Lower leg skin (tissue), 4 donors: ENCODE data around the gene STRA6. TPM values are rescaled to one million over a fixed set of nuclear protein-coding genes. Genes with fewer than 3 reads are reported as not detected.

Experiments
- DNase-seq, 2 donors: peaks; one replicate each; pipeline ENCODE4 v3.0.0-alpha.2; 2019; ENCODE audit warnings: low spot score in 2 of 2
- H3K4me3 ChIP-seq: fragments of 200-600 bp; sonication (generic); 2 replicates; pipeline ENCODE4 v1.5.1; 2017; ENCODE audit warnings: mild to moderate bottlenecking, low read depth; ENCODE audit not compliant: poor library complexity, severe bottlenecking
- CTCF ChIP-seq, 3 donors: fragments of 450-650 bp; IDR thresholded peaks; one replicate each; pipeline ENCODE4 v1.5.1; 2016; ENCODE audit warnings: antibody characterized with exemption in 3 of 3, mild to moderate bottlenecking in 3 of 3, moderate library complexity in 2 of 3
- POLR2A ChIP-seq, 2 donors: fragments of 450-650 bp; IDR thresholded peaks; one replicate each; pipeline ENCODE4 v1.6.1; 2016 to 2017; ENCODE audit warnings: antibody characterized with exemption in 2 of 2, mild to moderate bottlenecking in 1 of 2, moderate library complexity in 1 of 2
- WGBS, 2 donors: methylation state at CpG; one replicate each; pipeline ENCODE4 v1.1.5; 2018; 5-methylcytosine and 5-hydroxymethylcytosine counted together
- intact Hi-C: fragments of 100-400 bp; cut with DNase I; formaldehyde crosslinking; loops from one replicate; pipeline ENCODE4 v1.15.0; 2023; ENCODE audit warnings: low total_unique reads
- total RNA-seq, 4 donors: library from RNA; depleted of rRNA; stranded (reverse); fragments of >200 nt; gene quantifications; one replicate each; pipeline ENCODE4 v1.1.0, GENCODE V29; 2016

The STRA6 gene
- total RNA-seq, 4 donors from 2014 or later = 0.52 TPM; not detected in 3

GRCh38 chr15:74212494-74212893 lies 9.9 kb upstream of the STRA6 start:
- intact Hi-C loops = no loop called here
- 86 to 88% methylated on average over 9 of the region's 9 CpGs for WGBS, 2 donors
- H3K4me3 ChIP-seq = no peak overlapping the region
- TF ChIP-seq CTCF (IDR thresholded peaks at IDR 0.05) = no peak
- TF ChIP-seq POLR2A (IDR thresholded peaks at IDR 0.05) = no peak
- DNase-seq = no peak

- WGBS, 2 donors = 94 to 100% methylated on average over 1 of the region's 1 CpG
- DNase-seq = no peak
- no peak for TF ChIP-seq POLR2A (IDR thresholded peaks at IDR 0.05)
- no peak for TF ChIP-seq CTCF (IDR thresholded peaks at IDR 0.05)
- no peak overlapping the region for H3K4me3 ChIP-seq
- intact Hi-C loops = no loop called here
Measured at GRCh38 chr15:74211656-74212055, 9.1 kb upstream of the STRA6 start.

GRCh38 chr15:74210729-74211128 lies 8.1 kb upstream of the STRA6 start:
- TF ChIP-seq POLR2A (IDR thresholded peaks at IDR 0.05) = no peak
- no peak for TF ChIP-seq CTCF (IDR thresholded peaks at IDR 0.05)

GRCh38 chr15:74209997-74210671 lies 7.5 kb upstream of the STRA6 start:
- DNase-seq = no peak
- H3K4me3 ChIP-seq = no peak overlapping the region
- intact Hi-C loops = no loop called here
- WGBS, 2 donors = 30 to 39% methylated on average over 4 of the region's 4 CpGs
- no peak for TF ChIP-seq CTCF (IDR thresholded peaks at IDR 0.05)
- TF ChIP-seq POLR2A (IDR thresholded peaks at IDR 0.05) = no peak

More at GRCh38 chr15:74210729-74211128, 8.1 kb upstream of the STRA6 start:
- no peak overlapping the region for H3K4me3 ChIP-seq
- intact Hi-C loops = no loop called here
- DNase-seq = no peak

GRCh38 chr15:74209560-74209958 lies 7.0 kb upstream of the STRA6 start:
- intact Hi-C loops = no loop called here
- 78 to 83% methylated on average over 5 of the region's 5 CpGs for WGBS, 2 donors
- no peak for DNase-seq
- no peak overlapping the region for H3K4me3 ChIP-seq
- TF ChIP-seq CTCF (IDR thresholded peaks at IDR 0.05) = no peak
- no peak for TF ChIP-seq POLR2A (IDR thresholded peaks at IDR 0.05)
